ENCODE data around the gene EZH1. TPM values are rescaled to one million over a fixed set of nuclear protein-coding genes. Genes with fewer than 3 reads are reported as not detected.

The EZH1 gene
- total RNA-seq, 1 donor from 2014 or later = 18.2 TPM

GRCh38 chr17:42709561-42709960, 35.3 kb downstream of the EZH1 start:
- H3K36me3 ChIP-seq (ENCODE audit: control insufficient read depth, insufficient read depth, low read length) = peaks cover 27% of the 10 kb centered on the region
- DNase-seq (ENCODE audit: low read depth) (no peak), FAIRE-seq (no peak)
- H3K4me3 ChIP-seq (ENCODE audit: low read depth, low read length) = no peak overlapping the region
- TF ChIP-seq CTCF (IDR thresholded peaks at IDR 0.05; ENCODE audit: insufficient read depth, low read length, severe bottlenecking) = no peak
- H3K27me3 ChIP-seq (ENCODE audit: control insufficient read depth, insufficient read depth, low read length) = no peaks in the 10 kb centered on the region

GRCh38 chr17:42708588-42708987, 36.3 kb downstream of the EZH1 start:
- FAIRE-seq (no peak), DNase-seq (ENCODE audit: low read depth) (no peak)
- Histone ChIP-seq H3K4me3 (ENCODE audit: low read depth, low read length) (no peak overlapping the region), H3K27me3 (ENCODE audit: control insufficient read depth, insufficient read depth, low read length) (no peaks in the 10 kb centered on the region), H3K36me3 (ENCODE audit: control insufficient read depth, insufficient read depth, low read length) (peaks cover 29% of the 10 kb centered on the region)
- no peak for TF ChIP-seq CTCF (IDR thresholded peaks at IDR 0.05; ENCODE audit: insufficient read depth, low read length, severe bottlenecking)

- Histone ChIP-seq H3K36me3 (ENCODE audit: control insufficient read depth, insufficient read depth, low read length) (peaks cover 33% of the 10 kb centered on the region), H3K4me3 (ENCODE audit: low read depth, low read length) (no peak overlapping the region), H3K27me3 (ENCODE audit: control insufficient read depth, insufficient read depth, low read length) (no peaks in the 10 kb centered on the region)
- no peak for FAIRE-seq
- DNase-seq (ENCODE audit: low read depth) = no peak
- no peak for TF ChIP-seq CTCF (IDR thresholded peaks at IDR 0.05; ENCODE audit: insufficient read depth, low read length, severe bottlenecking)
Measured at GRCh38 chr17:42706732-42707131, 38.1 kb downstream of the EZH1 start.

- Histone ChIP-seq H3K36me3 (ENCODE audit: control insufficient read depth, insufficient read depth, low read length) (peaks cover 32% of the 10 kb centered on the region), H3K4me3 (ENCODE audit: low read depth, low read length) (no peak overlapping the region), H3K27me3 (ENCODE audit: control insufficient read depth, insufficient read depth, low read length) (no peaks in the 10 kb centered on the region)
- TF ChIP-seq CTCF (IDR thresholded peaks at IDR 0.05; ENCODE audit: insufficient read depth, low read length, severe bottlenecking) = no peak
- DNase-seq (ENCODE audit: low read depth) (no peak), FAIRE-seq (no peak)
Measured at GRCh38 chr17:42704837-42705494, 39.9 kb downstream of the EZH1 start.

- Histone ChIP-seq H3K27me3 (ENCODE audit: control insufficient read depth, insufficient read depth, low read length) (no peaks in the 10 kb centered on the region), H3K4me3 (ENCODE audit: low read depth, low read length) (no peak overlapping the region), H3K36me3 (ENCODE audit: control insufficient read depth, insufficient read depth, low read length) (peaks cover 30% of the 10 kb centered on the region)
- DNase-seq (ENCODE audit: low read depth) (no peak), FAIRE-seq (no peak)
- TF ChIP-seq CTCF (IDR thresholded peaks at IDR 0.05; ENCODE audit: insufficient read depth, low read length, severe bottlenecking) = no peak
Measured at GRCh38 chr17:42704490-42704836, 40.4 kb downstream of the EZH1 start.

- Histone ChIP-seq H3K36me3 (ENCODE audit: control insufficient read depth, insufficient read depth, low read length) (peaks cover 22% of the 10 kb centered on the region), H3K27me3 (ENCODE audit: control insufficient read depth, insufficient read depth, low read length) (no peaks in the 10 kb centered on the region), H3K4me3 (ENCODE audit: low read depth, low read length) (no peak overlapping the region)
- no peak for TF ChIP-seq CTCF (IDR thresholded peaks at IDR 0.05; ENCODE audit: insufficient read depth, low read length, severe bottlenecking)
- no peak for DNase-seq (ENCODE audit: low read depth)
- FAIRE-seq = no peak
Measured at GRCh38 chr17:42702446-42702845, 42.4 kb downstream of the EZH1 start.
